Stomach (tissue), 4 donors: ENCODE measurements around the gene MED12L.

Source experiments
- EP300 ChIP-seq: sonication (generic); formaldehyde crosslinking; IDR thresholded peaks from one replicate; pipeline ENCODE4 v1.6.1; 2017; ENCODE audit warnings: antibody characterized with exemption
- POLR2A ChIP-seq, 4 donors: fragments of 450-650 bp; IDR thresholded peaks; one replicate each; pipeline ENCODE4 v1.6.1; 2016; ENCODE audit warnings: antibody characterized with exemption in 4 of 4, control low read depth in 2 of 4, mild to moderate bottlenecking in 1 of 4, moderate library complexity in 1 of 4
- POLR2AphosphoS5 ChIP-seq, 3 donors: sonication (generic); formaldehyde crosslinking; IDR thresholded peaks; one replicate each; pipeline ENCODE4 v1.6.1; 2016; ENCODE audit warnings: antibody characterized with exemption in 3 of 3
- TF ChIP-seq, protein P1 (sequence below), 7 experiments: fragments of 450-650 bp in 4 of 7; fragments of 200-600 bp in 3 of 7; sonication (generic) in 3 of 7; IDR thresholded peaks; one replicate each; pipeline ENCODE4 v1.5.1; 2016 to 2019; ENCODE audit warnings: antibody characterized with exemption in 7 of 7, control low read depth in 2 of 7, mild to moderate bottlenecking in 1 of 7

DNA sequence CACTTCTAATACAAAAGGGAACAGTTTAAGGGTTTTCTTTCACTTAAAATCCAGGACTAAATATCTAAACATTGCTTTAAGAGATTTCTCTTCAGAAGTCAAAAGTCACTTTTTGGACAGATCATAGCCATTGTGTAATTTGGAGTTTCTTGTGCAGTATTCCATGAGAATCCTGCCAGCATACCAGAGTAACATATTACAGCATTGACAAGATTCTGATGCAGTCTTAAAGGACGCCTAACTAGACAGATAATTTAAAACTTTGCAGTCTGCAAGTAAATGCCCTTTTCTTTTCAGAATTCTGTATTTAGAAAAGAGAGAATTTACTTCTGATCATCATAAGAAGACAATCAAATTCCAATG, 392.9 kb downstream of the MED12L start:
- TF ChIP-seq, protein P1, sequence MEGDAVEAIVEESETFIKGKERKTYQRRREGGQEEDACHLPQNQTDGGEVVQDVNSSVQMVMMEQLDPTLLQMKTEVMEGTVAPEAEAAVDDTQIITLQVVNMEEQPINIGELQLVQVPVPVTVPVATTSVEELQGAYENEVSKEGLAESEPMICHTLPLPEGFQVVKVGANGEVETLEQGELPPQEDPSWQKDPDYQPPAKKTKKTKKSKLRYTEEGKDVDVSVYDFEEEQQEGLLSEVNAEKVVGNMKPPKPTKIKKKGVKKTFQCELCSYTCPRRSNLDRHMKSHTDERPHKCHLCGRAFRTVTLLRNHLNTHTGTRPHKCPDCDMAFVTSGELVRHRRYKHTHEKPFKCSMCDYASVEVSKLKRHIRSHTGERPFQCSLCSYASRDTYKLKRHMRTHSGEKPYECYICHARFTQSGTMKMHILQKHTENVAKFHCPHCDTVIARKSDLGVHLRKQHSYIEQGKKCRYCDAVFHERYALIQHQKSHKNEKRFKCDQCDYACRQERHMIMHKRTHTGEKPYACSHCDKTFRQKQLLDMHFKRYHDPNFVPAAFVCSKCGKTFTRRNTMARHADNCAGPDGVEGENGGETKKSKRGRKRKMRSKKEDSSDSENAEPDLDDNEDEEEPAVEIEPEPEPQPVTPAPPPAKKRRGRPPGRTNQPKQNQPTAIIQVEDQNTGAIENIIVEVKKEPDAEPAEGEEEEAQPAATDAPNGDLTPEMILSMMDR (IDR thresholded peaks at IDR 0.05), result no peak
- TF ChIP-seq EP300, result no peak
- TF ChIP-seq POLR2A (IDR thresholded peaks at IDR 0.05), result no peak
- no peak for TF ChIP-seq POLR2AphosphoS5 (IDR thresholded peaks at IDR 0.05)
